Fibroblast of upper back skin (primary cell): ENCODE results near the gene FBXL14.
A peak's percentile ranks its signal among the peaks of the same experiment; 100 is the strongest.
"Not testable (repeated sequence)": the region's sequence is repeated elsewhere in the genome, so short reads cannot be mapped to it uniquely, and the experiment has no call there.

Experiments used
- DNase-seq: peaks from one replicate; pipeline ENCODE4 v3.0.0-alpha.2; 2013

Gene FBXL14

GRCh38 chr12:1619159-1619558 is 24.8 kb upstream of the FBXL14 start:
- DNase-seq, result no peak

GRCh38 chr12:1618489-1618888 is 24.1 kb upstream of the FBXL14 start:
- DNase-seq, result peak; percentile 40

- DNase-seq, result no peak
These were observed 22.1 kb upstream of the FBXL14 start for GRCh38 chr12:1616233-1617066.

GRCh38 chr12:1614360-1614759 is 20.0 kb upstream of the FBXL14 start:
- DNase-seq, result no peak

GRCh38 chr12:1613860-1614259 is 19.5 kb upstream of the FBXL14 start:
- DNase-seq, result no peak

DNA sequence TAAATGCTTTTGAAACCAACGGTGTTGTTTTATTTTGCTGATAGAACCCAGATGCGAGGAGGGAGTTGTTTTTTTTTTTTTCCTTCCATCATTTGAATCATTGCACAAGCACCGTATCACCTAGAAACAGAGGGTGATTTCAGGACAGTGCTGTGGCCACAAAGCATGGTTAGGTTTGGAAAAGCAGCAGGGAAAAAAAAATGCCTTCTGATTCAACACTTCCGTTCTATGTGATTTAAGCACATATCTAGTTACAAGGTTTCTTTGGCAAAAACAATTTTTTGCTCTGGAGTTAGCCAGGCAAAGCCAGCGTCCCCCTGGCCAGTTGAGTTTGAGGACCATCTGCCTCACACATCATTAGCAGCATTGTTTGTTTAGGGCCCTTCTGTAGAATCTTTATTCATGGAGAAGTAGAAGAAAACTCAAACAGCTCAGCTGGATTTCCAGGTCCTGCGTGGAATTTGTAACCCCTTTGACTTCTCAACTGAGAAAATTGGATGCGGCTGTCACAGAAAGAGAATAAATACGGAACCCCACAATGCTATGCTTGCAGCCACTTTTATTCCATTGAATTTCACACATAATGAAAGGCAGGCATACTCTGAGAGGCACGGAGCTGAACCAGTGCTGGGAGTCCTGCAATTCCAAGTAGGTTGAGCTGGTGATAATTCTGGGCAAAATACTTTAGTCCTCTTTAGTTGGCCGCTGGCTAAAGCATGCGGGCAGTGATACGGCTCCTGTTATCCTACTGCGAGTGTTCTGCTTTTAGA is 17.6 kb upstream of the FBXL14 start:
- DNase-seq, result peak; percentile 93

DNA sequence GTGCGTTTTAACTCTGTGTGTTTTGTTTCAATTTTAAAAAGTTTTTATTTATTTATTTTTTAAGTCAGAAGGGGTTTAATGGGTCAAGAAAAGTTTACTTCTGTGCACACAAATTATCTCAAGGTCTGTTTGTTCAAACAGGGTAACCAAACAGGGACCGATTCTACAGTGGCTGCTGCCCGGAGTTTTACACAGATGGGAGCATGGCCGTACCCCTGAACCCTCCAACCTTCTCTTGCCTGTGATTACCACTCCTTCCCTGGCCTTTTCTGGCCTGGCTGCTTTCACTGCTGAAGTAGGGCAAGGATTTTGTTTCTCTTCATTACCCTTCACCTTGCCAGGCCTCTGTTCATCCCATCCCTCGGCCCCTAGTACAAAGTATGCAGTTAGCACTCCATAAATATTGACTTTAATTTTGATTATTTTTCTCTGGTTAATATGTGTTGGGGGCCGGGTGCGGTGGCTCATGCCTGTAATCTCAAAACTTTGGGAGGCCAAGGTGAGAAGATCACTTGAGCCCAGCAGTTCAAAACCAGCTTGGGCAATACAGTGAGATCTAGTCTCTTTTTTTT is 15.8 kb upstream of the FBXL14 start:
- DNase-seq, result no peak

GRCh38 chr12:1608713-1609119 is 14.3 kb upstream of the FBXL14 start:
- DNase-seq, result no peak

DNA sequence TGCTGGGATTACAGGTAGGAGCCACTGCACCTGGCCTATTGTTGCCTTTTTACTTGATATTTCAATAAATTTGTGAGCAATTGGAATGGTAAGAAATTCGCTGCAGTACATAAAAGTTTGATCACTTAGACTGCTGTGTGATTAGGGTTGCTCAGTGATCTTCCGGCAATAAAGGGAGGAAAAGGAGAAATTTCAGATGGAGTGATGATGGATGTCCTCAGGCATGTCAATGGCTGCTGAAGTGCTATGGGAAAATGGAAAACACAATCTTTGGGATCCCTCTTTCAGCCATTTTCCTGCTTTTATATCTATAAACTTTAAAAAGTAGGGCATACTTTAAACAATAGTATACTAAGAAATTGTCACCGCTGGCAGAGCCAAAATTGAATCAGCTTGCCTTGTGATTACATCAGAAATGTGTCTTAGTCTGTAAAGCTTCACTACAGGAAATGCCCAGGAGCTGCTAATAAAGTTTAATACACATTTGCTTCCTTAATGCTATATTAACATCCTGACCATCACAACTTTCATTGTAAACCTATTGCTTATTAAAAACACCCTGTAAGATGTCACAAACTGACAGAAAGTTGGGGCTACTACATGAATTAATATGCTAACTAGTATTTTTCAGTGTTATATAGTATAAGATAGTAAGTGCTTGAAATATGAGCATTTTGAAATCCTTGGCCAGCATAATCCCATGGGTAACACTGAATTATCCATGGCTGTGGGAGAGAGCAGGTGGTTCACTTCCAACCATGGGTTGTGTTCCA is 13.7 kb upstream of the FBXL14 start:
- DNase-seq, result peak; percentile 74

DNA sequence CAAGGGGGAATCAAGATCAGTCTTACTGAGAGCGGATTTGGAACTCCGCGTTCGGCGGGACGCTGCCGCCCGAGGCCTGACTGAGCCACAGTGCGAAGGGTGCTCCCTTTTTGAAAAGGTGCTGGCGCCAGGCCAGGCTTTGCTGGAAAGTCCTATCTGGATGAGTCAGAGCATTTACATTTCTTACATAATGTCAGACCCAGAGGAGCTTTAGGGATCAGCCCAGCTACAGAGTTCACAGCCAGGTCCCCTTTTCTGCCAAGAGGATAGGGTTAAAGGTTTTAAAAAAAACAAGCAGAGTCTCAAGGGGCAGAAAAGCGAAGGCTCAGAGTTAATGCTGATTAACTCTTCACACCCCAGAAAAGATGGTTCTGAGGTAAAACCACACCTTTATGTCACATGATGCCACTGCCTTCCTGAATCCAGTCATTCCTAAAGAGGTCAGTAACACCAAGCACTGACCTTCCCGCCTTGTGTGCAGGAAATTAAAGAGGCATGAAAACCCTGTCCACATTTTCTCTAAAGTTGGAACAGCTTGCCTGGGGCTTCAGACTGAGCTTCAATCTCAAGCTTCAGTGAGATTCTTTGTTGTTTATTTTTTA is 11.7 kb upstream of the FBXL14 start:
- DNase-seq, result peak; percentile 88

DNA sequence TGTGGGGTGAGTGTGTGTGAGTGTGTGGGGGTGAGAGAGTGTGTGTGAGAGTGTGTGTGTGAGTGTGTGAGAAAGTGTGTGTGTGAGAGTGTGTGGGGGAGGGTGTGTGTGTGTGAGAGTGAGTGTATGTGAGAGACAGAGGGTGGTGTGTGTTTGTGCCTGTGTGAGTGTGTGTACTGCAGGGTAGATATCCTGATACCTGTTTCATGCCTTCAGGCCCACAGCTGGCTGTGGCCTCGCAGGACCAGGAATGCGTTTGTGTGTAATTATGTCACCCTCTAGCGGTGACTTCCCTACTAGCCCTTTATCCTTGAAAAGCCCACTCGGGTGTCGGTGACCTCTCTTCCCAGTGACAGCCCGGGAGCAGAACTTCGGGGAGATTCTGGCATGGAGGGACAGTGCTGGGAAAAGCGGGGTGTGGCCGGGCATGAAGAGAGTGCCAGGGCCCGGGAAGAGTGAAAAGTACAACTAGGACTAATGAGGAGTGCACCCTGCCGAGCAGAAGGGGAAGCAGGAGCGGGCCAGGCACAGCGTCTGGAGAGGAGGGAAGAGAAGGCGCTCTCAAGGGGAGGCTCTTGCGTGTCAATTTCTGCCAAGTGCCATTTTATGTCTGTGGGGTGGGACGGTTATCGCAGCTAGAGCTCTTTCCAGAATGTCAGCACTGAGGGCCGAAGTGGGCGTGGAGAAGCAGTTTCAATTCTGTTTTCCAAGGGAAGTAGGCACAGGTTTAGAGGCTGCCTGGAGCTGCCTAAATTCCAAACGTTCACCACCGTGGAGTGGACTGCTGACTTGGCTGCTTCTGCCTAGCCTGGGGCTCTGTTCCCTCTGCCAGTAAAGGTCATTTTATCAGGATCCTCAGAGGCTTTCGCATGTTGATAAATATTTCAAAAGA is 11.0 kb upstream of the FBXL14 start:
- DNase-seq, result peak; percentile 83

GRCh38 chr12:1604464-1604863 is 10.1 kb upstream of the FBXL14 start:
- DNase-seq, result no peak

- peak; percentile 36 for DNase-seq
These were observed 9.1 kb upstream of the FBXL14 start for GRCh38 chr12:1603269-1603993.

- not testable (repeated sequence) for DNase-seq
These were observed 8.3 kb upstream of the FBXL14 start for GRCh38 chr12:1602706-1603105.

GRCh38 chr12:1598757-1599156 is 4.4 kb upstream of the FBXL14 start:
- DNase-seq, result no peak

- no peak for DNase-seq
These were observed 1.4 kb upstream of the FBXL14 start for GRCh38 chr12:1595690-1596347.

DNA sequence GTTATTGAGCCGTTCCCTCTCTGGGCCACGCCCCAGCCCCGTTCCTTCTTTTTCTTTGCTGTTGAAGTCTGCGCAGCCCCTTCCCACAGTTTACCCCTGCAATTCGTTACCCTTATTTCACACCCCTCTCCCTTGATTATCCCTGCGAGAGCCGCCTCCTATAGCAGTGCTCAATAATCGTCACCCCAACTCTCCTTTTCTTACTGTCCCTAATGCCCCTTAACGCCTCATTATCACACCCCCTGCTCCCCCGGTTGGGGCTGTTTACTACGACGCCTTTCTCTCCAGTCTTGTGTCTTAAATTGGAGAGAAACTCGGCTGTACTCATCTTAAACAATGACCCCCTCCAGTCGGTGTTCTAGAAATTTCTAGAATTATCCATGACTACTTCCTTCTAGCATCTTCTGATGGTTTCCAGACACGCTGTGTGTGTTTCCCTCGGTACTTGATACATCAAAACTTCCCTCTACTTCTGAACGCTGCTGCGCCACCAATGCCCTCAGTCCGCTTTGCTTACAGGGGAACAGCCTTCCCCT is 713 bp upstream of the FBXL14 start:
- no peak for DNase-seq

DNA sequence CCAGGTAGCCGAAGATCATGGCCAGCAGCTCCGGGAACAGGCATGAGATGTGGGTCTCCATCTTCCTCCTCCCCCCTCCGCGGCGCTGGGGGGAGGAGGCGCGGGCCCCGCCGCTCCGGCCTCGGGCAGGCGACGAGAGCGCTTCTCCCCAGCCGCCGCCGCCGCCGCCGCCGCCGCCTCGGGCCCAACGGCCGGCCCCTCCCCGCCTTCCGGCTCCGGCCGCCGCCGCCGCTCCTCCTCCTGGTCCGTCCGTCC is 448 bp downstream of the FBXL14 start:
- no peak for DNase-seq

DNA sequence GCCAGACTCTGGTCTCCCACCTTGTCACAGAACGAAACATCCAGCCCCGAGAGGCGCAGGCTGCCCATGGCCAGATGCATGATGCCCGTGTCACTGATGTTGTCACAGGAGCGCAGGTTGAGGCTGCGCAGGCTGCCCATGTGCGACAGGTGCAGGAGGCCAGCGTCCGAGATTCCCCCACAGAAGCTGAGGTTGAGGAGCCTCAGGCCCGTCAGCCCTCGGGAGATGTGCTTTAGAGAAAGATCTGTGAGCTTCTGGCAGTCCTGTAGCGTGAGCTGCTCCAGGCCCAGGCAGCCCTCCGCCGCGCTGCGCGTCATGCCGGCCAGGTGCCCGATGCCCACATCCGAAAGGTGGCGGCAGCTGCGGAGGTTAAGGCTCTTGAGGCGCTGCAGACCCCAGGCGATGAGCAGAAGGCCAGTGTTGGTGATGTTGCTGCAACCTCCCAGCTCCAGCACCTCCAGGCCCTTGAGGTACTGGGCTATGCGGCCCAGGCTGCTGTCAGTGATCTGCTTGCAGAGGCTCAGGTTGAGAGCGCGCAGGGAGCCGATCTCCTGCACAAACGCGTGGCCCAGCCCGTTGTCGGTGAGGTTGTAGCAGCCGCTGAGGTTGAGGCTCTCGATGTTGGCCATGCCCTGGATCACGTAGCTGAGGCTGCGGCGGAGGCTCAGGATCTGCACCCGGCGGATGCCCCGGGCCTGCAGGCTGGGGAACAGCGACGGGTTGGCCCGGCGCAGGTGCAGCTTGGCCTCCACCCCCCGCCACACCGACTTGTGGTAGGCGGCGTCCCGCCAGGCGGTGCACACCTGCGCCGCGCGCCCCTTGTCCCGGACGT is 991 bp downstream of the FBXL14 start:
- no peak for DNase-seq
